ACC112 (cell line): ENCODE results near the gene TMPRSS7.
A peak's percentile ranks its signal among the peaks of the same experiment; 100 is the strongest.
"Not testable (repeated sequence)": the region's sequence is repeated elsewhere in the genome, so short reads cannot be mapped to it uniquely, and the experiment has no call there.

Experiments used
- H2AFZ ChIP-seq: fragments of 200-600 bp; sonication (generic); one replicate; pipeline ENCODE4 v1.6.0; 2017; ENCODE audit warnings: antibody characterized with exemption, low read length; ENCODE audit not compliant: unreplicated experiment
- H3K27ac ChIP-seq: fragments of 200-600 bp; sonication (generic); 2 replicates; pipeline ENCODE4 v1.5.1; 2014; ENCODE audit warnings: low read depth, mild to moderate bottlenecking, antibody characterized with exemption, low read length, moderate library complexity
- H3K27me3 ChIP-seq: fragments of 200-600 bp; sonication (generic); 2 replicates; pipeline ENCODE4 v1.6.1; 2014; ENCODE audit warnings: mild to moderate bottlenecking, antibody characterized with exemption, low read length, moderate library complexity, mixed read lengths; ENCODE audit not compliant: insufficient read depth
- H3K36me3 ChIP-seq: fragments of 200-600 bp; sonication (generic); 2 replicates; pipeline ENCODE4 v1.6.1; 2016; ENCODE audit warnings: mild to moderate bottlenecking, antibody characterized with exemption, low read length, moderate library complexity, mixed read lengths; ENCODE audit not compliant: insufficient read depth
- H3K4me1 ChIP-seq: fragments of 200-600 bp; sonication (generic); one replicate; pipeline ENCODE4 v1.6.1; 2016; ENCODE audit warnings: low read length, mixed read lengths; ENCODE audit not compliant: insufficient read depth, unreplicated experiment, control insufficient read depth
- H3K4me3 ChIP-seq: fragments of 200-600 bp; sonication (generic); 2 replicates; pipeline ENCODE4 v1.5.1; 2014; ENCODE audit warnings: mild to moderate bottlenecking, low read depth, low read length
- H3K79me2 ChIP-seq: fragments of 200-600 bp; sonication (generic); one replicate; pipeline ENCODE4 v1.6.0; 2016; ENCODE audit warnings: low read length; ENCODE audit not compliant: control insufficient read depth, unreplicated experiment, insufficient read depth

The TMPRSS7 gene

DNA sequence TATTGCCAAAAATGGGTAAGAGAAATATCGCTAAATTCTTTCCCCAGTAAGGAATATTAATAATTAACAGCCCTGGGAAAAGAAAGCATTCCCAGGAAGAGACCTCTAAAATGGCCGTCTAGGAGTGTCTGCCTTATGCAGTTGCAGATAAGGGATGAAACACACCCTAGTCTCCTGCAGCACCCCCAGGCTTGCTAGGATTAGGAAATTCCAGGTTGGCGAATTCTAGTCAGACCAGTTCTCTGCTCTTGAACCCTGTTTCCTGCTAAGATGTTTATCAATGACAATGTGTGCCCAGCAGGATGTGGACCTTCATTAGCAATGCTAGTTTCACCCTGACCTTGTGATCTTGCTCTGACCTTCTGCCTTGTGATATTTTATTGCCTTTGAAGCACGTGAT, 2.7 kb downstream of the TMPRSS7 start:
- H3K4me3 ChIP-seq, H2AFZ ChIP-seq, H3K4me1 ChIP-seq, H3K27ac ChIP-seq, H3K27me3 ChIP-seq, H3K36me3 ChIP-seq, H3K79me2 ChIP-seq: not testable (repeated sequence)

DNA sequence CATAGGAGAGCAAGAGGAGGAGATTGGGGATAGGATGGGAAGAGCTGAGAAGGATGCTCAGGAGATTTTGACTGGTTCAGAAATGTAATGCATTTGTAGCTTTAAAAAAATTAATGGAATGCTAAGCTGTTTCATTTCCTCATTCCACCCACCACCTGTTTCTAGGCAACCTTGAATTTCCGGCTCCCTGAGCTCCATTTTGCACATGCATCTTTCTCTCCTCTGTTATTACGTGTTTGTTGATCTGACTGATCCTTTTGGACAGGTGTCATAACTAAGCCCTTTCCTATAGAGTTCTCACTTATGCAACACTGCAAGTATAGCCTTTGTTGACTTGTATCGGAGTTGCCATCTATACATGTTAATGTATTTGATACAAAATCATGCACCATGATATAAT, 4.3 kb downstream of the TMPRSS7 start:
- H3K4me3 ChIP-seq: no peak overlapping the region
- no peak overlapping the region for H3K27ac ChIP-seq
- H3K79me2 ChIP-seq: no peaks in the 10 kb centered on the region
- H3K36me3 ChIP-seq: no peaks in the 10 kb centered on the region
- no peaks in the 10 kb centered on the region for H3K27me3 ChIP-seq
- no peaks in the 10 kb centered on the region for H3K4me1 ChIP-seq
- H2AFZ ChIP-seq: no peak overlapping the region

DNA sequence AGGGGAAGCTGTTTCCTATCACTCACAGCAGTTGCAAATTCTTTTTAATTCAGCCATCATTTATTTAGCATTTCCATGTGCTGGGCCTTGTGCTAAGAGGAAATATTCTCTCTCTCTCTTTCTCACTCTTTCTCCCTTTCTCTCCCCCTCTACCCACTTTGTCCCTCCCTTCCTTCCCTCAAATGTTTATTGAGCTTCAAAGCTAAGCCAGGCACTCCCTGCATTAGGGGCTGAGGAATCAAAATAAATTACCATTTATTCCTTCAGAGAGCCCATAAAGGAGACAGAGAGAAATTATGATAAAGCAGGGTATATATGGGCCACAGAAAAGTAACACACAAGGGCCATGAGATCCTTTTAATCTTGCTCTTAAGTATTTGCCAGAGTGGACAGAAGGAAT, 6.8 kb downstream of the TMPRSS7 start:
- no peak overlapping the region for H3K4me3 ChIP-seq
- H3K27me3 ChIP-seq: no peaks in the 10 kb centered on the region
- no peak overlapping the region for H3K27ac ChIP-seq
- H2AFZ ChIP-seq: no peak overlapping the region
- no peaks in the 10 kb centered on the region for H3K4me1 ChIP-seq
- H3K79me2 ChIP-seq: no peaks in the 10 kb centered on the region
- no peaks in the 10 kb centered on the region for H3K36me3 ChIP-seq

DNA sequence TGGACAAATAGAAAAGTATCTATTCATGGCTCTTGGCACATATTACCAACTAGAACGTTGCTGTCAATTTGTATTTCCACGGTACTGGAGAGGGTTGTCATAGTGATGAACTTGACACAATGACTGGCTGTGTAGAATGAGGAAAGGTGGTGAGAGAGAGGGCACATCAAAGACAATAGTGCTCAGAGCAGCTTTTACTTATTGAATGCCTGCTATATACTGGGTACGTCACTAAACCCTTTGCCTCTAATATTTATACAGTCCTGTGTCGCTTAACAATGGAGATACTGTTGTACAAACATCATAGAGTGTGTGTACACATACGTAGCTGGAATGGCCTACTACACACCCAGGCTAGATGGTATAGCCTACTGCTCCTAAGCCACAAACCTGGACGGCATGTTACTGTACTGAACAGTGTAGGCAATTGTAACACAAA, 8.3 kb downstream of the TMPRSS7 start:
- Histone ChIP-seq H3K27me3 (no peaks in the 10 kb centered on the region), H2AFZ (peak overlapping the region; percentile 93), H3K4me3 (no peak overlapping the region), H3K79me2 (no peaks in the 10 kb centered on the region), H3K27ac (no peak overlapping the region), H3K4me1 (no peaks in the 10 kb centered on the region), H3K36me3 (no peaks in the 10 kb centered on the region)

DNA sequence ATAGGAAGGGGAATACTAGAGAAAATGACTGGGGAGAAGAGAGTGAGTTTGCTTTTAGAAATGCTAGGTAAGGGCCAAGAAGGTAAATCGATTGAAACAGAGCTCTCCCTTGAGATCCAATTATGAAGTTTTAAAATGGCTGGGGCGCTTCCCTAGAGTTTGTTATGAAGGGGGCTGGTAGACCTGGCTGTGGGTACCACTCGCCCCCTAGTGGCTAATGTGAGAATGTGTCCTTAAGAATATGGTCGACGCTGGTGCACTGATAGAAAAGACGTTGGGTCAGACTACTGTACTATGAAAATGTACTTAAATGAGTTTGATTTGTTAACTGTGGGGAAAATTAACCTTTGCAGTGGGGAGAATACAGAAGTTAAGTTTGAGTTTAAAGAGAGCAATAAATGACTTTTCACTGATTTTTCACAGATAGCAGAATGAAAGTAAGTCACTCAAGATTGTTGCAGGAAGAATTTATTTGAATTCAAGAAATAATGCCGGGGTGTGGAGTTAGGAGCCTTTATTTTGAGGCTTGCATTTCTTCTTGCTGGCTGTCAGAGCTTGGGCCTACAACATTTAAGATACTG, 9.2 kb downstream of the TMPRSS7 start:
- H3K36me3 ChIP-seq: no peaks in the 10 kb centered on the region
- no peaks in the 10 kb centered on the region for H3K79me2 ChIP-seq
- H3K4me3 ChIP-seq: peak overlapping the region; percentile 71
- H3K27me3 ChIP-seq: no peaks in the 10 kb centered on the region
- H2AFZ ChIP-seq: peak overlapping the region; percentile 93
- no peak overlapping the region for H3K27ac ChIP-seq
- H3K4me1 ChIP-seq: no peaks in the 10 kb centered on the region

DNA sequence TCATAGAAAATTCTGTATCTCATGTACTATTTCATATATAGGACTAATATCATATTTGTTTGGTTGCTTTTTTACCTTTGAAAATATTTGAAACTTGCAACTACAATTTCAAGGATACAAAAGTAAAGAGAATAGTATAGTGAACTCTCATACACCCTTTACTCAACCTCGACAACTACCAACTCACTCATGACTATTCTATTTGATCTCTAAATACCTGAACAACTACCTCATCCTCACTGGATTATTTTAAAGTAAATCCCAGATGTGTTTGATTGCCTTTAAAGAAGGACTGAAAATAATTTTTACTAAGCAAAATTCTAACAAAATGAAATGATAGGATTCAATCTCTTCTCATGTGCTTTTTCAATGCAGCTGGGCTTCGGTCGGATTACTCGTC, 12.1 kb downstream of the TMPRSS7 start:
- no peak overlapping the region for H2AFZ ChIP-seq
- no peak overlapping the region for H3K4me3 ChIP-seq
- no peak overlapping the region for H3K27ac ChIP-seq
- H3K36me3 ChIP-seq: no peaks in the 10 kb centered on the region
- H3K79me2 ChIP-seq: no peaks in the 10 kb centered on the region
- no peaks in the 10 kb centered on the region for H3K27me3 ChIP-seq
- H3K4me1 ChIP-seq: no peaks in the 10 kb centered on the region

DNA sequence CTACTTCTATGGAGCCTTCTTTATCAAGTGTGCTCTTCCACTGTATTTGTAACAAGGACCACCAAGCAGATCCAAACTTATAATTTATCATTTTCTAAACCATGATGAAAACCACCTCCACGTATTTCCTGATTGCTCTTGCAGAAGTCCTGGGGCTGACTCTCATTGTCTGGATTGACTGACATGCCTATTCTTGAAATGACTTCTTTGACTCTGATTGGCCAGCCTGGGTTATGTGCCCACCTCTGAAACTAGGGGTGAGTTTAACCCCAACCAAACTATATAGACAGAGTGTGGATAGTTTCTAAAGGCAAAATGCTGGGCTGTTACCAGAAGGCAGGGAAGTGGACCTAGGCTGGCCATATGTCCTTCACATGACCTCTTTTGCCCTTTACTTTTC, 12.7 kb downstream of the TMPRSS7 start:
- Histone ChIP-seq H3K36me3 (no peaks in the 10 kb centered on the region), H3K79me2 (no peaks in the 10 kb centered on the region), H3K27ac (no peak overlapping the region), H3K27me3 (no peaks in the 10 kb centered on the region), H2AFZ (no peak overlapping the region), H3K4me3 (no peak overlapping the region), H3K4me1 (no peaks in the 10 kb centered on the region)

DNA sequence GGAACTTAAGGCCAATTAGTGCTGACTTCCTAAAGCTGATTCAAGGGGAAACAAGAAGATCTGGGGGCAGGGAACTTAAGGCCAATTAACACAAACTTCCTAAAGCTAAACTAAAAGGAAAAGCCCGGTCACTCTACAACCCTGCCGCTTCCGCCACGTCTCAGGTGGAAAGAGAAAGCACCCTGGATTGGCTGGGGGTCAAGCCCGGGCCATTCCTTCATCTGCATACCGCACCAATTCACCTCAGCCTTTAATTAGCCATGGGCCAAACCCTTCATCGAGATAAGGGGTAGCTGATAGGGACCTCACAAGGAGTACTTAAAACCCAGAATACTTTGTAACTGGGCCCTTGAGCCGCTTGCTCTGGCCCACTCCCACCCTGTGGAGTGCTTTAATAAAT, 14.4 kb downstream of the TMPRSS7 start:
- Histone ChIP-seq H3K27ac (no peak overlapping the region), H3K4me3 (no peak overlapping the region), H3K4me1 (no peaks in the 10 kb centered on the region), H3K79me2 (no peaks in the 10 kb centered on the region), H2AFZ (no peak overlapping the region), H3K36me3 (no peaks in the 10 kb centered on the region), H3K27me3 (no peaks in the 10 kb centered on the region)

DNA sequence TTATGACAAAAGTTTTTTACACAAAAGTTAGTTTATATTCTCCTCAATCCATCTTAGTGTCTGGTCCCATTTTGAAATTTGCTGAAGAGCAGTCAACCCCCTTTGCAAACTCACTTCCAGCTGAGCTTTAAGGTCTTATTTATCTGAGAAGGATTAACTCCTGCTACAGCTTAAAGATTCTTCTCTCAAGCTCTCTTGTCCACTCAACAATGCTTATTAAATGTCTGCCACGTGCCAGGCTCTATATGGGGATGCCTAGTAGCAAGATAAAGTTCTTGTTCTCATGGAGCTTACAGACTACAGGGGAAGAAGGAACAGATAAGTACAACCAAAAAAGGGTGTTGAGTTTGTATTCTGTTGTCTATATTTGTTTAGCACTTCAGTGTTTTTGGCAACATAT, 18.7 kb downstream of the TMPRSS7 start:
- Histone ChIP-seq H2AFZ (no peak overlapping the region), H3K36me3 (no peaks in the 10 kb centered on the region), H3K4me1 (peaks cover 10% of the 10 kb centered on the region), H3K27ac (no peak overlapping the region), H3K4me3 (no peak overlapping the region), H3K27me3 (no peaks in the 10 kb centered on the region), H3K79me2 (no peaks in the 10 kb centered on the region)

DNA sequence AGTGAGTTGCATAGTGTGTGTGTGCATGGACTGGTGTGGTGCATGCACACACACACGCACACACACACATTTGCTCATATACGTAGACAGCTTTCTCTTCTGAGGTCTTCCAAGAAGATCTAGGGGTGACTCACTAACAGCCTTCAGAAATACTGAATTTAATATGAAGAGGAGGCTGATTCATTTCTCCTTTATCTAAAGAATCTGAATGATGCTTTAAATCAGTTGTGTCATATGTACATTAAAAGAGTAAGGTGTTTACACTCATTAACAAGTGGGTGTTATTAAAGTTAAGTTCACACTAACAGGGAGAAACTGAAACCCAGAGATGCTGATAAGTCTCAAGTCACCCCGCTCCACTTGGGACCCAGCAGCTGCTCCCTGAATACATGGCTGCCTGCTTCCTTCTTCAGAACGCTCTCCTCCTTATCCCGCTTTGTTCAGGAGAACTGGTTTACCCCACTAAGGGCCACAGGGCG, 22.0 kb downstream of the TMPRSS7 start:
- Histone ChIP-seq H3K4me3 (peak overlapping the region; percentile 42; the same call in 1 of the 2 replicates), H3K36me3 (no peaks in the 10 kb centered on the region), H3K4me1 (peaks cover 15% of the 10 kb centered on the region), H3K79me2 (no peaks in the 10 kb centered on the region), H3K27me3 (no peaks in the 10 kb centered on the region), H2AFZ (peak overlapping the region; percentile 9), H3K27ac (no peak overlapping the region)

DNA sequence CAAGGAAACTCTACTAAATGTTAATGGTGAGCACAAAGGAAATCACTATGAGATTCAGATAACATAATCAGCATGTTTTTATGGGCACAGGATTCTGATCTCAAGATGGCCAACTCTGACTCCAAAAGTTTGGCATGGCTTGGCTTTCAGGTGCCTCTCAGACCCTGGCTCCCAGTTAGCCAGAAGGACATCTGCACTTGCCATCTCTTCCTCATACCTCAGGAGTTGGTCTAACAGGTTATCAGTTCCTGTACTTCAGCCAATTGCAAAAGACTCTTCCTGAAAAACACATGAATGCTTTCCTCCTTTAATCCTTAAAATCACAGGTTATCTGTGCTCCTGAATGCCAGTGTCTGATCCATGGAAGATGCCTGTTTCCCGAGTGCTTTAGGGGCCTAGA, 25.0 kb downstream of the TMPRSS7 start:
- H3K4me1 ChIP-seq: peaks cover 18% of the 10 kb centered on the region
- no peaks in the 10 kb centered on the region for H3K27me3 ChIP-seq
- no peak overlapping the region for H2AFZ ChIP-seq
- H3K79me2 ChIP-seq: no peaks in the 10 kb centered on the region
- no peak overlapping the region for H3K27ac ChIP-seq
- no peaks in the 10 kb centered on the region for H3K36me3 ChIP-seq
- H3K4me3 ChIP-seq: no peak overlapping the region
